ENCODE measurements around the gene ACTL7A.

Gene ACTL7A

DNA sequence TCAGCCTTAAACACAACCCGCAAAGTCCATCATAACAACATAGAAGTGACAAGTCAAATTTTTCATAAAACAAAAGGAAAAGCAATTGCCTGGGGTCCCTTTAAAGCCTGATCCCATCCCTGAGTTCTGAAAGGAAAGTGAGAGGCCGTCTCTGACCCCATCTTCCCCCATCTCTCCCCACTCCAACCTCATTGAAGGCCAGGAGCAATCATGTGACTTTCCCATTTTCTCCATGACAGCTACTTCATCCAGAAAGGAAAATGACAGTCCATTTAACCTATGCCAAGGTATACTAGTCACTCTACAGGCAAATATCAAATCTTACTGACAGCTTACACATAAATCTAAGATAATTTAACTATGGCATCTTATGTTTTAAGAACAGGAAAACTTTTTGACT is 15.5 kb downstream of the ACTL7A start:
- no peak overlapping the region for H3K4me3 ChIP-seq (ENCODE audit: low read depth, low read length)
- CTCF ChIA-PET, result interaction anchor here (2.3 kb wide), 1 partner anchor 12 kb away, joined by 9 read pairs; no protein-coding TSS in a partner anchor
- POLR2A ChIA-PET, result no interaction called here
- TF ChIP-seq, protein P1, sequence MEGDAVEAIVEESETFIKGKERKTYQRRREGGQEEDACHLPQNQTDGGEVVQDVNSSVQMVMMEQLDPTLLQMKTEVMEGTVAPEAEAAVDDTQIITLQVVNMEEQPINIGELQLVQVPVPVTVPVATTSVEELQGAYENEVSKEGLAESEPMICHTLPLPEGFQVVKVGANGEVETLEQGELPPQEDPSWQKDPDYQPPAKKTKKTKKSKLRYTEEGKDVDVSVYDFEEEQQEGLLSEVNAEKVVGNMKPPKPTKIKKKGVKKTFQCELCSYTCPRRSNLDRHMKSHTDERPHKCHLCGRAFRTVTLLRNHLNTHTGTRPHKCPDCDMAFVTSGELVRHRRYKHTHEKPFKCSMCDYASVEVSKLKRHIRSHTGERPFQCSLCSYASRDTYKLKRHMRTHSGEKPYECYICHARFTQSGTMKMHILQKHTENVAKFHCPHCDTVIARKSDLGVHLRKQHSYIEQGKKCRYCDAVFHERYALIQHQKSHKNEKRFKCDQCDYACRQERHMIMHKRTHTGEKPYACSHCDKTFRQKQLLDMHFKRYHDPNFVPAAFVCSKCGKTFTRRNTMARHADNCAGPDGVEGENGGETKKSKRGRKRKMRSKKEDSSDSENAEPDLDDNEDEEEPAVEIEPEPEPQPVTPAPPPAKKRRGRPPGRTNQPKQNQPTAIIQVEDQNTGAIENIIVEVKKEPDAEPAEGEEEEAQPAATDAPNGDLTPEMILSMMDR (IDR thresholded peaks at IDR 0.05; ENCODE audit: insufficient read depth, low read length, missing control alignments), result no peak
- no peak for DNase-seq (ENCODE audit: low read depth, low spot score)

DNA sequence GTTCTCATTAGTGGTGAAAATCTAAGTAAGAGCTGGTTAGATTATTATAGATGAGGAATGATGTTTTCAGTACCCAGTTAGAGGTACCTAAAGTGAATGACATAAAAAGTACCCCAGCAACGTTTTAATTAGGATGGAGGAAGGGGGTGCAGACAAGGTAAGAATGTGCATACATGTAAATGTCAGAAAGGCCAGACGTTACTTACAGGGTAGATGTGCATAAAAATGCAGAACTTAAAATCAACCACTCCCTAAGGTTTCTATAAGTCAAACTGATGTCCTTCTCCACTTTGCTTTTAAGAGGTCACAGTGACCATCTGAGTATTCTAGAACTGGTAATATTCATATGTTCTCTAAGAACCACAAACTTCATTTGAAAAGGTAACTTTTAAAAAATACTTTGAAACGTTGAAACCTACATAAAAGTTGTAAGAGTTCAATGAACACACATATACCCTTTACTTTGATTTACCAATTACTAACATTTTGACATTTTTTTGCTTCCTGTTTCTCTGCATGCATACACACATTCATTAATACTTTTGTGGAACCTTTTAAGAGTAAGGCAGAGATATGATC is 18.8 kb downstream of the ACTL7A start:
- H3K4me3 ChIP-seq (ENCODE audit: low read depth, low read length), result no peak overlapping the region
- CTCF ChIA-PET, result no interaction called here
- no peak for DNase-seq (ENCODE audit: low read depth, low spot score)
- POLR2A ChIA-PET, result no interaction called here
- TF ChIP-seq, protein P1 (IDR thresholded peaks at IDR 0.05; ENCODE audit: insufficient read depth, low read length, missing control alignments), result no peak

DNA sequence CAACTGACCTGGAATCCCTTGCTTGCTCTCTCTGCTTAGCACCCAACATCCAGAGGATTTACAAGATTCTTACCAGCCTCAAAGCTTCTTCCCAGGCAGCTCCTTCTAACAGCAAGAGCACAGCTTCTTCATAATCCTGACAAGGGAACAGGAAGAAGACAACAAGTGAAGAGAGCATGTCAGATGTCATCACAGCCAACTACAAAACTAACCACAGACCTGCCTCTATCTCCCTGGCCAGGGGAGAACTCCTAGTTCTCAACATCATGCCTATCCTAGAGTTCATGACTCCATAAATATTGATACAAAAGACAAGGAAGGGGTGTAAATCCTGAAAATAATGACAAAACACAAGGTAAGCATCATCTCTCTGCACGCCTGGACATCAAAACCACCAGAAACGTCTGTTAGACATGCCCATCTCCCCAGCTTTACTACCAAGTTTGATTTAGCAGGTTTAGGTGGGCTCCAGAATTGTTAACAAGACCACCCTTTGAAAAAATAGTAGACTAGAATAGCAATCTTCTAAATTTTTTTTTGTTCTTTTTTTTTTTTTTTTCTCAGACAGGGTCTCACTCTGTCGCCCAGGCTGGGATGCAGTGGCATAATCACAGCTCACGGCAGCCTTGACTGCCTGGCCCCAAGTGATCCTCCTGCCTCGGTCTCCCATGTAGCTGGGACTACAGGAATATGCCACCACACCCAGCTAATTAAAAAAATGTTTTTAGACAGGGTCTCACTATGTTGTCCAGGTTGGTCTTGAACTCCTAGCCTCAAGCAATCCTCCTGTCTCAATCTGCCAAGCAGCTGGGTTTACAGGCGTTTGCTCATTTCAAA is 20.2 kb downstream of the ACTL7A start:
- no peak for DNase-seq (ENCODE audit: low read depth, low spot score)
- CTCF ChIA-PET, result no interaction called here
- POLR2A ChIA-PET, result interaction anchor here (0.7 kb wide), 1 partner anchor 537 kb away, joined by 3 read pairs; no protein-coding TSS in a partner anchor
- H3K4me3 ChIP-seq (ENCODE audit: low read depth, low read length), result no peak overlapping the region
- TF ChIP-seq, protein P1 (IDR thresholded peaks at IDR 0.05; ENCODE audit: insufficient read depth, low read length, missing control alignments), result no peak

DNA sequence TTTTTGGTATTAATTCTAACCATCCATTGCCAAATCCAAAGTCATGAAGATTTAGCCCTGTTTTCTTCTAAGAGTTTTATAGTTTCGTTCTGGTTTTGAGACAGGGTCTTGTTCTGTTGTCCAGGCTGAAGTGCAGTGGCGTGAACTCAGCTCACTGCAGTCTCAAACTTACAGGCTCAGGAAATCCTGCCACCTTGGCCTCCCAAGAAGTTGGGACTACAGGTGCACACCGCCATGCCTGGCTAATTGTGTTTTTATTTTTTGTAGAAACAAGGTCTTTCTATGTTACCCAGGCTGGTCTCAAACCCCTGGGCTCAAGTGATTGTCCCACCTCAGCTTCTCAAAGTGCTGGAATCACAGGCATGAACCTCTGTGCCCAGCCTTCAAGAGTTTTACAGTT is 21.0 kb downstream of the ACTL7A start:
- ChIA-PET POLR2A (interaction anchor here (0.7 kb wide), 1 partner anchor 536 kb away, joined by 3 read pairs; no protein-coding TSS in a partner anchor), CTCF (no interaction called here)
- H3K4me3 ChIP-seq (ENCODE audit: low read depth, low read length), result no peak overlapping the region
- no peak for DNase-seq (ENCODE audit: low read depth, low spot score)
- TF ChIP-seq, protein P1 (IDR thresholded peaks at IDR 0.05; ENCODE audit: insufficient read depth, low read length, missing control alignments), result no peak

DNA sequence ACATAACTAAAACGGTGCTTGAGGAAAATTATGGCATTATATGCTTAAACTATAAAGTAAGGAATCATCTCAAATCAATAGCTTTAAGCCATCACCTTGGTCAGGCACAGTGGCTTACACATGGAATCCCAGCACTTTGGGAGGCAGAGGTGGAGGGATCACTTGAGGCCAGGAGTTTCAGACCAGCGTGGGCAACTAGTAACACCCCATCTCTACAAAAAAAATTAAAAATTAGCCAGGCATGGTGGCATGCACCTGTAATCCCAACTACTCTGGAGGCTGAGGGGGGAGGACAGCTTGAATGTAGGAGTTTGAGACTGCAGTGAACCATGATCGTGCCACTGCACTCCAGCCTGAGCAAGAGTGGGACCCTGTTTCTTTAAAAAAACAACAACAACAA is 22.6 kb downstream of the ACTL7A start:
- POLR2A ChIA-PET, result no interaction called here
- CTCF ChIA-PET, result interaction anchor here (1.3 kb wide), 1 partner anchor 556 kb away, joined by 3 read pairs; no protein-coding TSS in a partner anchor

More for the DNA sequence above, 22.6 kb downstream of the ACTL7A start:
- H3K4me3 ChIP-seq (ENCODE audit: low read depth, low read length), result no peak overlapping the region
- TF ChIP-seq, protein P1 (IDR thresholded peaks at IDR 0.05; ENCODE audit: insufficient read depth, low read length, missing control alignments), result no peak
- DNase-seq (ENCODE audit: low read depth, low spot score), result no peak

Measured in AG04449 (cell line).